ENCODE measurements around the gene ROR1.

ROR1 gene

DNA sequence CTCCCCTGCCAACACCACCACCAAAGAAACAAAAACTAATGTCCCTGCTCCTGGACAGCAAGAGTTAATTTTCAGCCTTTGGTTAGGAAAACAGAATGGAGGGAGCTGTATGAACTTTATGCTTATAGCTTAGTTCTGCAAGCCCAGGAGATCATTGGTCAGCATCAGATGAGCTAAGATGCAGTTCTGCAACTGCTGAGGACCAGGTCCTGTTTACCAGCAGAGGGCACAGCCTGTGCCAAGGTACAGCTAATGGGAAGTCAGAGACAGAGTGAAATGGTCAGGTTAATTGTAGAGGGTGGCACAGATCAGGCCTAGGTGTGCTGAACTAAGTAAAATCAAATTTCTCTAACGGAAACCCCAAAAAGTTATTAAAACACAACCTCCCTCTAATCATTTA, 161.3 kb downstream of the ROR1 start:
- DNase-seq (ENCODE audit: low read depth in 2 of 2), result no peak

DNA sequence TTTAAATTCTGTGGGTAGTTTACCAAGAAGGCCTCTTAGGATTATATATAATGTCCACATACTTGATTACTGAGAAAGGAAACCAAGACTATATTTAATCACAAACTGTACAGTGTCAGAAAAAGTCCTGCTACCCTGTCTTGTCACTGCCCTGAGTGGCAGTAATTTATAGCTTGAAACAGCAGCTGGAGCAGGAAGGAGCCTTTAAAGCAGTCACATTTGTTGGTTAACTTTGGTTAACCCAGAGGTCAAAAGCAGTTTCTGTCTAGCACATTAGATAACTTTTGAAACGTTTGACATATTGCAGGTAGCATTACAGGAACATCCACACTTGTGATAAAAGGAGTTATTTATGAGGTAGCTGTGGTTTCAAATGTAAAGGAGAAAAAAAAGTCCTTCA, 161.7 kb downstream of the ROR1 start:
- DNase-seq (ENCODE audit: low read depth in 2 of 2), result no peak

DNA sequence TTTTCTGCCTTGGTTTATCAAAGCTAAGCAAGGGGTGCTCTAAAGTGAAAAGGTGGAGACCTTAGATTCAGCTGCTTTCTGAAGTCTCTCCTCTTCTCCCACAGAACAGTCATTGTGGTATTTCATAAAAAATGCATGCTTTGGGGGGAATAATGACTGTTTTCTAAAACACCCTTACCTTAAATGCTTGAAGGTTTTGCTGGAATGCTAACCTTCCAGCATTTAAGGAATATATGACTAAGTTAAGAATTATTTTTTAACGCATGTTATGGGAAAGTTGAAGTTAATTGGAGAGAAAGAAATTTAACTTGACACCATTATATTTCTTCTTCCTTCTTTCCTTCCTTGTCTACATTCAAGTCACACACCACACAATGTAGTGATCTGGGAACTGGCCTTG, 162.5 kb downstream of the ROR1 start:
- no peak for DNase-seq (ENCODE audit: low read depth in 2 of 2)

- no peak for DNase-seq (ENCODE audit: low read depth in 2 of 2)
Observed at GRCh38 chr1:63936801-63937200, 163.0 kb downstream of the ROR1 start.

DNA sequence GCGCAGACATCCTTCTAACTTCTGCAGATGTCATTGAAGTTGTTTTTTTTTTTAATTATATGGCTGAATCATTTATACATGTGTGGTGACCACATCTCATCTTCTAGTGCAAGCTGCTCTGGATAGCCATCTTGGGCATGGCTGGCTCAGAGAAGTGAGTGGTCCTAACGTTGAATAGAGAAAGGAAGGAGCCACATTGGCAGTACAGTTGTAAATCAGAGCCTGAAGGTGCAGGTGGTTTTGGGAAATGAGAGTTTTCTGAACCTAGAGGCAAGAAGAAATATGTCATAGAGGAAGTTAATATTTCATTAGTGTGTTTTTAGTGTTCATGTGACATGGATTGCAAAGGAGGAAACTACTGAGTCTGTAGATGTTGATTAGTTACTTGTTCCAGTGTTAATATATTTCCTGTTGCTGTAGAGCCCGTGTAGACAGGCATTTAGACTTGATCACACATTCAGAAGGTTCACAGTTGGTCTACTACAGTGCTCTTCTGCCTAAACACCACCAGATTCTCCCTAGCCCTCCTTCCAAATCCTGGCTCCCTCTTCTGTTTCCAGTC, 163.7 kb downstream of the ROR1 start:
- no peak for DNase-seq (ENCODE audit: low read depth in 2 of 2)

GRCh38 chr1:63940440-63940839, 166.6 kb downstream of the ROR1 start:
- DNase-seq (ENCODE audit: low read depth in 2 of 2), result no peak

DNA sequence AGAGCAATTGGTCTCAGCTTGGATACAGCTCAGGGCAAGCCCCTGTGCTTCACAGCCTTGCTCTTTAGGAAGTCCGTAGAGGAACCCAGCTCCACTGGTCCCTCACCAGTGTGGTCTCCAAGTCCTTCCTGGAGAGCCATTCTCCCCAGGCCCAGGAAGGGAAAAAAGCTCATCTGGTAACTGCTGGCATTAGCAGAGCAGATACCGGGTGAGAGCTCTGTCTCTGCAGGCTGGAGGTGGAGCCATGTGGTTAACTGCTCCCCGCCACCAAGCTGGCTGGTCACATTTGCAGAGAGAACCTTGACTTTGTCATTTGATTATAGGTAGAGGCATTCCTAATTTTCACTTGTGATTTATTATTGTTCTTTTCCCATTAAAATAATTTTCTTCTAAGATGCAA, 169.6 kb downstream of the ROR1 start:
- no peak for DNase-seq (ENCODE audit: low read depth in 2 of 2)

DNA sequence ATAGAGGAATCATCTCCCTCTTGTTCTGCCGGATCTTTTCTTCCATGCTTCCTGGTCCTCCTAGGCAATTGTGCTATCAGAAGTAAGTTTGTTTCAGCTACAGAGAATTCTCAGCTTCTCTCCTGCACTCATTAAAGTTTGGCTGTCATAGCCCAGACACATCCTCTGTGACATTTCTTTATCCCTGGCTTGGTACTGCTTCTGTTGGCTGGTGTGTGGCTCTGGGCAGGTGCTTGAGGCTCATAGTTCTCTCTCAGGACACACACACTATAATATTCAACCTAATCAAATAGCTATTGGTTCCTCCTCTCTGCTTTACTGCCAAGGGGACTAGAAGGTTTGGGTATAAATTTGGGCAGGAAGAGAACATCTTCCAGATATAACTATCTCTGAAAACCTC, 172.1 kb downstream of the ROR1 start:
- DNase-seq (ENCODE audit: low read depth in 2 of 2), result no peak

GRCh38 chr1:63946866-63947491, 173.2 kb downstream of the ROR1 start:
- no peak for DNase-seq (ENCODE audit: low read depth in 2 of 2)

DNA sequence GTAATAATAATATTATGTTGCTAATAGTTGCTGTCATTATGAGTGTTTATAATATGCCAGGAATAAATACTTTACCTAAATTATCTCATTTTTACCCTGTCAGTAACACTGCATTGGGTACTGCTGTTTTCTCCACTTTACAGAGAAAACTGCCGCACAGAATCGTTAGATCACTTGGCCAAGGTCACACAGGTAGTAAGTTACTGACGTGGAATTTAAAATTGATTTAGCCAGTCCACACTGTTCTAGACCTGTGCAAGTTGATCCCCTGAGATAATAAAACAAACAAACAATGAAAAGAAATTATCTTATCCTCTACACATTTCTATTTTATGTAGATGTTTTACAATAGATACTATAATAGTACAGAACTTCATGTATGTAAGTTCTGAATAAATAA, 174.1 kb downstream of the ROR1 start:
- DNase-seq (ENCODE audit: low read depth in 2 of 2), result no peak

- DNase-seq (ENCODE audit: low read depth in 2 of 2), result no peak
Observed at GRCh38 chr1:63950023-63950422, 176.2 kb downstream of the ROR1 start.

GRCh38 chr1:63951059-63951946, 177.5 kb downstream of the ROR1 start:
- no peak for DNase-seq (ENCODE audit: low read depth in 2 of 2)

DNA sequence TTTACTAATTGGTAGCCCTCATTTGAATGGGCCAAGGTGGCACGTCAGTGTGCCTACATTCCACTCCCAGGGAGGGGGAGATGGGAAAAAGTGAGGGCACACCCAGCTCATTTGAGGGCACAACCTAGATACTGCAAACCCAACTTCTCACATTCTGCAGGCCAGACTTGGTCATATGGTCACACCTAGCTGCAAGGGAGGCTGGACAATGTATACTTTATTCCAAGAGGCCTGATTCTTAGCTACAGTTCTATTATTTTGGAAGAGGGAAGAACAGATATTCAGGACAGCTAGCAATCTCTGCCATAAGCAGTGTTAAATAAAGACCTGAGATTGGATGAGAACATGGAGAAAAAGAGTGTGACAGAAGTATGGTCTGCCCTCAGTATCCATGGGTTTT, 180.4 kb downstream of the ROR1 start:
- no peak for DNase-seq (ENCODE audit: low read depth in 2 of 2)

DNA sequence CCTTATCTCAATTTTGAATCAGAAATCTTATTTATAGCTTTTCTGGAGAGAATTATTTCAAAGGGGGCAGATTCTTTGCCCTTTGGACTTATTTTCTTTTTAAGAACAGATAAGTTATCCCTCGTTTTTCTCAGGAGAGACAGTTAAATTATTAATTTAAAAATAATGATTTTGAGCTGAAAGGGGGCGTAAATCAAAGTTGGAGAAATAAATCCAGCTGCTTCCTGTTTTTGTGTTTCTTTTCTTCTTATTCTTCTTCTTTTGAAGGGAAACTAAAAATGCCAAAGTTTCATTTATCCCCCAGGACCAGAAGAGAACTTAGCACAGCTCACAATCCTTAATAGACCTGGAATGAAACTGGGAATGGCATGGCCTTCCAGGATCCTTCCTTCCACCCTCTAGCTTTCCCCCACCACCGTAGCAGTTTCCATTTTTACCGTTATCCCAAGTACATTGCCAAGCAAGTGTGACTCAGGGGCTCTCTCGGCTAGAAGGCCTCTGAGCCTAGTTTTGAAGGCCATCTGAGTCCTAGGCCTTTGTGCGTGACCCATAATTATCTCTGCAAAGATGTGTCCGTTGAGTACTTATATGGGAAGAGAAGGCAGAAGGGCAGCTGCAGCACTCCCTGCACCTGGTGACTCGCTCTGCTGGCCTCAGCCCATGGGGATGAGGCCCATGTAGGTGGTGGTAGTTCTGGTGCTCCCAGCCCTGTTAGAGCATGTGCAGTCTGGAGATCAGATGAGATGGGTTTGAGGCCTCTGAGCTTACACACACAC, 181.7 kb downstream of the ROR1 start:
- DNase-seq (ENCODE audit: low read depth in 2 of 2), result no peak

DNA sequence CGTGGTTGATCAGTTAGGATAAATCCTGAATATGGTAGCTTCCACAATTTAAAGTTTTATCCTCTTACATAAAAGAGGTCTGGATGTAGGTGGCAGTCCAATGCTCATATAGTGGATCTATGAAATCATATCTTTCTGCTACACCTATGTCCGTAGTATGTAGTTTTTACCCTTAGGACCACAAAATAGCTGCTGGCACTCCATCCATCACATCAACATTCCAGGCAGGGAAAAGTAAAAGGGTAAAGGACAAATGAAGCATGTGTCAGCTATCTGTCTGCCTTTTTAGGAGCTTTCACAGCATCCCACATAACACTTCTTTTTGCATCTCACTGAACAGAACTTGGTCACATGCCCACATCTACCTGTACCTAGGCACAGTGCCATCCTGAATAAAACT, 184.7 kb downstream of the ROR1 start:
- no peak for DNase-seq (ENCODE audit: low read depth in 2 of 2)

DNA sequence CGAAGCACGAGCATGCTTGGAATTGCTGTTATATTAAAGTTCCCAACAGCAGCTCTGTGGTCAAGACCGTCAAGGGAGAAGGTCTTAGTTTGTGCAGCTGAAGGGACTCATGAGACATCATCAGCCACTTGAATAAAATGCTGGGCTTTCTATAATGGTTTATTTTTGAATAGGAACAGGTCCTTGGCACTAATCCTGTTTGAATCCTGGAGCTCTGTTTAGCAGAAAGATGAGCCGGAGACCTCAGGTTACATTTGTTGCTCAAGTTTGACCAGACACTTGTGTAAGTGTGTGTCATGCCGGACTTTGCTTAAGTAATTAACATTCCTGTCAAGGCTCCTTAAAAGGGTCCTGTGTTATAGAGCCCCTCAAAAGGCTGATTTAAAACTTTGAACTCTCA, 186.5 kb downstream of the ROR1 start:
- DNase-seq (ENCODE audit: low read depth in 2 of 2), result no peak

- no peak for DNase-seq (ENCODE audit: low read depth in 2 of 2)
Observed at GRCh38 chr1:63966016-63966415, 192.2 kb downstream of the ROR1 start.

DNA sequence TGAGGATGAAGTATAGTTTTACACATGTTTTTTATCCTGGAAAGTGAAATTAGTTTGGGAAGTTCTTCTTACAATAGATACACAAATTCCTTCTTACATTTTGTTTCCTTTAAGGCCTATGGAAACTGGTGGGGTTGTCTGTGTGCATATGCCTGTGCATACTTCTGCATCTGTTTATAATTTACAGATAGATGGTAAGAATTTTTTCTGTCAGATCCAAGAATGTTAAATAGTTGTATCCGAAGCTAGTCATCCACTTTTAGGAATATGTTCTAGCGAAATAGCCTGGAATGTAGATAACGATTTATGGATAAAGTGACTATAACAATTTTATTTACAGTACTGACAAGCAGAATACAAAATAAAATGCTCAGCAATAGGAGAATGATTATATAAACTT, 194.1 kb downstream of the ROR1 start:
- DNase-seq (ENCODE audit: low read depth in 2 of 2), result peak; percentile 70 to 72

DNA sequence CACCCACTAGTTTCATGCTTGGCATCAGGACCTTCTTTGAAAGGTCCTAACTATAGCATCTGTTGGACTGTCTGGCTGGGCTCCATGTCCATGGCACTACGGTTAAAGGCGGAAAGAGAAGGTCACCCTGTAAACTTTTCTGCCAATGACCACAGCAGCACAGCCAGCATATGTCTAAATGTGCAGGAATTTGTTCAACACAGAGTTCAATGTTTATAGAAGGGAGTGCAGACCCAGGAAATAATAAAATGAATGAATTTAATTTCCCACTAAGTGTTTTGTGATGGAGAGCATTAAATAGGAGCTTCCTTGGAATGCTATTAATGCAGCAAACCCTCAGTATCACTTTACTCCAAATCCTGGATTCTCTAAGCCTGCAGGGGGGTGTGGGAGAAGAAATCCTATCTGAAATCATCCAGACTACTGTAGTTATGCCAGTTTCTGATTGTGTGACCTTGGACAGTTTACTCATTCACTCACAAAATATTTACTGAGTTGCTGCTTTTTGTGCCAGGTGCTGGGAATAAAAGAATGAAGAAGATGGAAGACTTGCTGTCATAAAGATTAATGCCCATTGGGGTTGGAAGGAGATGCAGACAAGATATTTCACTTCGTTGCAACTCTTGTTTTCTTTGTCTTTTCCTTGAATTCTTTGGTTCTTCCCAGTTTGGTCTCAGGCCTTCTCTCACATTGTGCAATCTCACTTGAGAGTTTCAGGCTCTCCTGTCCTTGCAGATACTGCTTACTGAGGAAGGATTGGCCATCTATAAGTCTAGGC, 195.0 kb downstream of the ROR1 start:
- DNase-seq (ENCODE audit: low read depth in 2 of 2), result peak; percentile 29 to 35

DNA sequence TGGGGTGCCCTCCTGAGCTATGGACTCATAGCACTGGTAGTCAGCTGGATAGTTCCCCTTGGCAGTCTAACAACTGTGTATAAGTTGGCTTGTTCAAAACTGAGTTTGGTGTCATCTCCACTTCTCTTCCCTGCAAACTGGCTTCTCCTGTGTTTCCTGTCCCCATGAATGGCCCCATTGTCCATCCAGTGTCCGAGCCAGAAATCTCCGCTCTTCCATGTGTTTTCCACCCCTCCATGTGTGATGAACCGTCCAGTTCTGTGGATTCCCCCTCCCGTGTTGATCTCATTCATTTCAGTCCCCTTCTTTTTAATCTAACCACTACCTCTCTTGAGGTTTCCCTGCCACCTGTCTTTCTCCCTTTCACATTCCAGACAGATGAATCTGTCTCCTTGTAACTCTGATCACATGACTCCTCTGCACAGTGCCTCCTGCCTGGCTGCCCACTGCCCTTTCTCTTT, 195.7 kb downstream of the ROR1 start:
- no peak for DNase-seq (ENCODE audit: low read depth in 2 of 2)

- DNase-seq (ENCODE audit: low read depth in 2 of 2), result no peak
Observed at GRCh38 chr1:63971557-63971956, 197.7 kb downstream of the ROR1 start.
